Prostate gland (tissue), 2 donors: Measurements from ENCODE around the gene TTC27. TPM values are rescaled to one million over a fixed set of nuclear protein-coding genes. Genes with fewer than 3 reads are reported as not detected.

ENCODE experiments used
- DNase-seq: peaks from one replicate; pipeline ENCODE4 v3.0.0-alpha.2; 2019; ENCODE audit warnings: low spot score
- H3K27ac ChIP-seq, 2 donors: fragments of 200-600 bp; sonication (generic); 2 replicates each; pipeline ENCODE4 v1.5.1; 2017 to 2019
- H3K27me3 ChIP-seq: fragments of 200-600 bp; sonication (generic); replicated peaks from 2 replicates; pipeline ENCODE4 v1.5.1; 2019; ENCODE audit not compliant: insufficient read depth
- H3K36me3 ChIP-seq, 2 donors: fragments of 200-600 bp; sonication (generic); 1 replicate in 1 of 2; 2 replicates in 1 of 2; pipeline versions ENCODE4 v1.5.1 to v1.8.1; 2017 to 2019
- H3K4me1 ChIP-seq: fragments of 200-600 bp; sonication (generic); replicated peaks from 2 replicates; pipeline ENCODE4 v1.5.1; 2019
- H3K4me3 ChIP-seq, 2 donors: fragments of 200-600 bp; sonication (generic); 2 replicates each; pipeline ENCODE4 v1.5.1; 2017 to 2019
- H3K9me3 ChIP-seq: fragments of 200-600 bp; sonication (generic); 2 replicates; pipeline ENCODE4 v1.5.1; 2017
- CTCF ChIP-seq, 4 experiments: fragments of 200-600 bp in 2 of 4; fragments of 450-650 bp in 2 of 4; sonication (generic) in 2 of 4; IDR thresholded peaks; 1 replicate in 3 of 4; 2 replicates in 1 of 4; pipeline ENCODE4 v1.5.1; 2016 to 2019; ENCODE audit warnings: antibody characterized with exemption in 4 of 4, mild to moderate bottlenecking in 2 of 4, moderate library complexity in 2 of 4
- POLR2A ChIP-seq: fragments of 450-650 bp; IDR thresholded peaks from one replicate; pipeline ENCODE4 v1.6.1; 2016; ENCODE audit warnings: antibody characterized with exemption, mild to moderate bottlenecking
- POLR2AphosphoS5 ChIP-seq: sonication (generic); formaldehyde crosslinking; IDR thresholded peaks from one replicate; pipeline ENCODE4 v1.6.1; 2017; ENCODE audit warnings: antibody characterized with exemption
- WGBS: methylation state at CpG from one replicate; pipeline ENCODE4 v1.1.5; 2018; 5-methylcytosine and 5-hydroxymethylcytosine counted together
- intact Hi-C: fragments of 100-400 bp; cut with DNase I; formaldehyde crosslinking; loops from one replicate; pipeline ENCODE4 v1.14.2; 2022
- total RNA-seq, 2 donors: library from RNA; depleted of rRNA; stranded (reverse); fragments of >200 nt; gene quantifications; one replicate each; pipeline ENCODE4 v1.1.0, GENCODE V29; 2016

Gene TTC27
- total RNA-seq, 2 donors from 2014 or later, result 13.0 to 15.6 TPM

GRCh38 chr2:32697156-32697555, 69.3 kb downstream of the TTC27 start:
- Histone ChIP-seq H3K27me3 (no peaks in the 10 kb centered on the region), H3K9me3 (no peaks in the 10 kb centered on the region), H3K27ac (no peak overlapping the region), H3K4me1 (no peaks in the 10 kb centered on the region), H3K4me3 (no peak overlapping the region), H3K36me3 (no peaks in the 10 kb centered on the region)
- TF ChIP-seq CTCF (IDR thresholded peaks at IDR 0.05) (no peak), POLR2A (no peak), POLR2AphosphoS5 (no peak)
- intact Hi-C loops, result no loop called here
- DNase-seq, result no peak

- Histone ChIP-seq H3K9me3 (no peaks in the 10 kb centered on the region), H3K36me3 (no peaks in the 10 kb centered on the region), H3K27me3 (no peaks in the 10 kb centered on the region), H3K27ac (no peak overlapping the region), H3K4me1 (no peaks in the 10 kb centered on the region), H3K4me3 (no peak overlapping the region)
- no peak for DNase-seq
- intact Hi-C loops, result no loop called here
- WGBS, result 100% methylated on average over 1 of the region's 1 CpG
- TF ChIP-seq POLR2AphosphoS5 (no peak), POLR2A (no peak), CTCF (IDR thresholded peaks at IDR 0.05) (no peak)
These were observed 71.3 kb downstream of the TTC27 start for GRCh38 chr2:32699151-32699550.

DNA sequence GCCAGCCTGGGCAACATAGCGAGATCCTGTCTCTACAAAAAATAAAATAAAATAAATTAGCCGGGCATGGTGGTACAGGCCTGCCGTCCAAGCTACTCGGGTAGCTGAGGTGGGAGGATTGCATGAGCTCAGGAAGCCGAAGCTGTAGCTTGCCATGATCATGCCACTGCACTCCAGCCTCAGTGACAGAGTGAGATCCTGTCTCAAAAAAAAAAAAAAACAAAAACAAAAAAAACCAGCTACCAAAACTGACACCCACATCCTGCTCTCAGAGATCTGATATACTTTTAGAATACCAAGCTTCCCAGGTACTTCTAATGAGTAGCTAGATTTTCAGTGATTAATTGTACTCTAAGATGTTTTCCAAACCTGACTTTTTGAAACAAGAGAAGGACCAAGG, 74.0 kb downstream of the TTC27 start:
- TF ChIP-seq POLR2AphosphoS5, result no peak
- TF ChIP-seq POLR2A, result no peak
- TF ChIP-seq CTCF (IDR thresholded peaks at IDR 0.05), result no peak
- DNase-seq, result no peak
- no peaks in the 10 kb centered on the region for H3K4me1 ChIP-seq
- no peaks in the 10 kb centered on the region for H3K36me3 ChIP-seq
- H3K27ac ChIP-seq, result no peak overlapping the region
- no peaks in the 10 kb centered on the region for H3K9me3 ChIP-seq
- WGBS, result 92% methylated on average over 5 of the region's 5 CpGs
- no peaks in the 10 kb centered on the region for H3K27me3 ChIP-seq
- H3K4me3 ChIP-seq, result no peak overlapping the region
- intact Hi-C loops, result no loop called here

- no peak for DNase-seq
- H3K27ac ChIP-seq, result no peak overlapping the region
- no peaks in the 10 kb centered on the region for H3K27me3 ChIP-seq
- intact Hi-C loops, result no loop called here
- WGBS, result 90% methylated on average over 5 of the region's 5 CpGs
- no peaks in the 10 kb centered on the region for H3K9me3 ChIP-seq
- TF ChIP-seq POLR2A (no peak), CTCF (IDR thresholded peaks at IDR 0.05) (no peak), POLR2AphosphoS5 (no peak)
- no peak overlapping the region for H3K4me3 ChIP-seq
- no peaks in the 10 kb centered on the region for H3K4me1 ChIP-seq
- no peaks in the 10 kb centered on the region for H3K36me3 ChIP-seq
These were observed 74.6 kb downstream of the TTC27 start for GRCh38 chr2:32702303-32703064.

DNA sequence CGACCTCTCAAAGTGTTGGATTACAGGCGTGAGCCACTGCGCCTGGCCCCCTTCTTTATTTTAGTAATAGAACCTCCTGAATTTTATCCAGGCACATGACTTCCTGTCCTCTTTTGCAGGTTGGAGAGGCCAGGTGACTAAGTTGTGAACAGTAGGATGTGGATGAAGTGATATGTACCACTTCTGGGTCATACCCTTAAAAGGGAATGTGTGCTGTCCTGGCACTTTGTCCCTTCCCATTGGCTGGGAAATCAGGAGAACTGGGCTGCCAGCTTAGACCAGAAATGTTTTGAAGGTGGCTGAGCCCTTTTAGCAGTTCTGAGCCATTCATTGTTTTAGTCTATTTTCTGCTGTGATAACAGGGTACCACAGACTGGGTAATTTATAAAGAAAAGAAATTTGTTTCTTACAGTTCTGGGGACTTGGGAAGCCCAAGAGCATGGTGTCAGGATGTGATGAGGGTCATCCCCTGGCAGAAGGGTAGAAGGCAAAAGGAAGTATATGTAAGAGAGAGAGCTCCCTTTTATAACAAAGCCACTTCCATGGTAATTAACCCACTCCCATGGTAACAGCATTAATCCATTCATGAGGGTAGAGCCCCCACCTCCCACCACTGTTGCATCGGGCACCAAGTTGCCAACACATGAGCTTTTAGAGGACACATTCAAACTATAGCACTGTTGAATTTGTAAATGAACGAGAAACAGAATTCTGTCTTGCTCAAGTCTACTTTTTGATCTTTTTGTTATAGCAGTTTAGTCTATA, 79.1 kb downstream of the TTC27 start:
- no peak for DNase-seq
- Histone ChIP-seq H3K27me3 (no peaks in the 10 kb centered on the region), H3K9me3 (no peaks in the 10 kb centered on the region), H3K4me1 (no peaks in the 10 kb centered on the region), H3K27ac (no peak overlapping the region), H3K4me3 (no peak overlapping the region), H3K36me3 (no peaks in the 10 kb centered on the region)
- intact Hi-C loops, result no loop called here
- TF ChIP-seq CTCF (IDR thresholded peaks at IDR 0.05), result no peak
- 96% methylated on average over 5 of the region's 5 CpGs for WGBS
